Upper lobe of left lung (tissue), 6 donors: ENCODE results near the gene HDAC8. TPM values are rescaled to one million over a fixed set of nuclear protein-coding genes. Genes with fewer than 3 reads are reported as not detected.
"Not testable (repeated sequence)": the region's sequence is repeated elsewhere in the genome, so short reads cannot be mapped to it uniquely, and the experiment has no call there.

Source experiments
- ATAC-seq, 2 donors: fragments of 200-7000 bp; cut with Tn5 transposase; one replicate each; pipeline ENCODE4 v1.9.1; 2022; ENCODE audit warnings: mild to moderate bottlenecking in 2 of 2, moderate library complexity in 2 of 2; ENCODE audit not compliant: low FRiP score in 2 of 2
- DNase-seq, 2 donors: peaks; one replicate each; pipeline ENCODE4 v3.0.0-alpha.2; 2019 to 2020
- H3K27ac ChIP-seq, 4 donors: fragments of 200-600 bp; sonication (generic); one replicate each; pipeline ENCODE4 v1.5.1; 2016 to 2019
- H3K27me3 ChIP-seq, 4 donors: fragments of 200-600 bp; sonication (generic); one replicate each; pipeline ENCODE4 v1.5.1; 2017 to 2019
- H3K36me3 ChIP-seq, 4 donors: fragments of 200-600 bp; sonication (generic); one replicate each; pipeline ENCODE4 v1.5.1; 2016 to 2019
- H3K4me1 ChIP-seq, 4 donors: fragments of 200-600 bp; sonication (generic); one replicate each; pipeline ENCODE4 v1.5.1; 2018 to 2019
- H3K4me3 ChIP-seq, 4 donors: fragments of 200-600 bp; sonication (generic); one replicate each; pipeline ENCODE4 v1.5.1; 2017 to 2019; ENCODE audit warnings: mild to moderate bottlenecking in 2 of 4, moderate library complexity in 1 of 4
- H3K9me3 ChIP-seq, 4 donors: fragments of 200-600 bp; sonication (generic); one replicate each; pipeline ENCODE4 v1.5.1; 2018 to 2019
- CTCF ChIP-seq, 6 experiments: fragments of 450-650 bp in 4 of 6; fragments of 200-600 bp in 2 of 6; sonication (generic) in 2 of 6; IDR thresholded peaks; one replicate each; pipeline ENCODE4 v1.5.1; 2016 to 2019; ENCODE audit warnings: antibody characterized with exemption in 6 of 6
- EP300 ChIP-seq, 4 donors: sonication (generic); formaldehyde crosslinking; IDR thresholded peaks; one replicate each; pipeline ENCODE4 v1.5.1; 2017; ENCODE audit warnings: antibody characterized with exemption in 4 of 4, control low read depth in 2 of 4
- POLR2A ChIP-seq, 4 donors: fragments of 450-650 bp; IDR thresholded peaks; one replicate each; pipeline ENCODE4 v1.5.1; 2016 to 2017; ENCODE audit warnings: antibody characterized with exemption in 4 of 4, mild to moderate bottlenecking in 2 of 4
- POLR2AphosphoS5 ChIP-seq, 2 donors: sonication (generic); formaldehyde crosslinking; IDR thresholded peaks; one replicate each; pipeline ENCODE4 v1.5.1; 2017; ENCODE audit warnings: antibody characterized with exemption in 2 of 2
- WGBS, 2 donors: methylation state at CpG; one replicate each; pipeline ENCODE4 v1.1.5; 2017 to 2018; 5-methylcytosine and 5-hydroxymethylcytosine counted together
- total RNA-seq, 6 donors: library from RNA; depleted of rRNA in 4 of 6; stranded (reverse); fragments of >200 nt in 4 of 6; gene quantifications; one replicate each; pipeline versions ENCODE4 v1.1.0 to v1.2.1, GENCODE V29; 2016 to 2021
- donor health status: DM: no; HTN: no; CAD: no; lungs with moderate emphysema.
- donor health status: DM: no; HTN: yes; CAD: no; lungs with severe emphysema.

Gene HDAC8
- total RNA-seq, 6 donors from 2014 or later: 21.5 to 56.6 (median 35.0) TPM

- Histone ChIP-seq H3K27ac (no peak overlapping the region), H3K4me1 (no peaks in the 10 kb centered on the region), H3K36me3 (no peaks in the 10 kb centered on the region), H3K27me3 (no peaks in the 10 kb centered on the region), H3K4me3 (no peak overlapping the region), H3K9me3 (no peaks in the 10 kb centered on the region)
- TF ChIP-seq CTCF (IDR thresholded peaks at IDR 0.05): no peak
- no peak for TF ChIP-seq POLR2AphosphoS5 (IDR thresholded peaks at IDR 0.05)
- no peak for TF ChIP-seq EP300 (IDR thresholded peaks at IDR 0.05)
- TF ChIP-seq POLR2A (IDR thresholded peaks at IDR 0.05): no peak
- DNase-seq (no peak), ATAC-seq (no peak)
- WGBS, 2 donors: 65% methylated on average over 2 of the region's 2 CpGs; no CpG with 5 or more reads in 1 of the 2 donors
Measured at GRCh38 chrX:72340626-72341025, 232.0 kb downstream of the HDAC8 start.

- no peaks in the 10 kb centered on the region for H3K9me3 ChIP-seq
- no peak overlapping the region for H3K27ac ChIP-seq
- no peak for DNase-seq
- no peaks in the 10 kb centered on the region for H3K27me3 ChIP-seq
- WGBS, 2 donors: 83 to 95% methylated on average over 6 to 7 of the region's 7 CpGs
- TF ChIP-seq CTCF (IDR thresholded peaks at IDR 0.05): no peak
- TF ChIP-seq POLR2A (IDR thresholded peaks at IDR 0.05): no peak
- no peak for TF ChIP-seq EP300 (IDR thresholded peaks at IDR 0.05)
- TF ChIP-seq POLR2AphosphoS5 (IDR thresholded peaks at IDR 0.05): no peak
- no peaks in the 10 kb centered on the region for H3K36me3 ChIP-seq
- H3K4me1 ChIP-seq: no peaks in the 10 kb centered on the region
- H3K4me3 ChIP-seq: no peak overlapping the region
- ATAC-seq: no peak
Measured at GRCh38 chrX:72340041-72340440, 232.6 kb downstream of the HDAC8 start.

- no peaks in the 10 kb centered on the region for H3K4me1 ChIP-seq
- WGBS, 2 donors: 86 to 100% methylated on average over 2 to 3 of the region's 3 CpGs
- H3K27ac ChIP-seq: no peak overlapping the region
- ATAC-seq (no peak), DNase-seq (no peak)
- H3K4me3 ChIP-seq: no peak overlapping the region
- H3K9me3 ChIP-seq: peaks cover 0 to 4% (median 0%) of the 10 kb centered on the region in 4 donors
- TF ChIP-seq CTCF (IDR thresholded peaks at IDR 0.05): no peak
- TF ChIP-seq POLR2A (IDR thresholded peaks at IDR 0.05): no peak
- no peak for TF ChIP-seq POLR2AphosphoS5 (IDR thresholded peaks at IDR 0.05)
- no peak for TF ChIP-seq EP300 (IDR thresholded peaks at IDR 0.05)
- H3K36me3 ChIP-seq: no peaks in the 10 kb centered on the region
- H3K27me3 ChIP-seq: no peaks in the 10 kb centered on the region
Measured at GRCh38 chrX:72330131-72330530, 242.5 kb downstream of the HDAC8 start.

GRCh38 chrX:72326605-72327300, 245.9 kb downstream of the HDAC8 start:
- no peak overlapping the region for H3K4me3 ChIP-seq
- no peaks in the 10 kb centered on the region for H3K27me3 ChIP-seq
- no peaks in the 10 kb centered on the region for H3K4me1 ChIP-seq
- WGBS, 2 donors: 75% methylated on average over 6 to 8 of the region's 8 CpGs
- DNase-seq: no peak
- H3K27ac ChIP-seq: no peak overlapping the region
- ATAC-seq: no peak
- TF ChIP-seq CTCF (IDR thresholded peaks at IDR 0.05) (no peak), POLR2A (IDR thresholded peaks at IDR 0.05) (no peak), POLR2AphosphoS5 (IDR thresholded peaks at IDR 0.05) (no peak), EP300 (IDR thresholded peaks at IDR 0.05) (no peak)
- H3K36me3 ChIP-seq: no peaks in the 10 kb centered on the region
- H3K9me3 ChIP-seq: peaks cover 0 to 4% (median 0%) of the 10 kb centered on the region in 4 donors

GRCh38 chrX:72319651-72320050, 253.0 kb downstream of the HDAC8 start:
- not testable (repeated sequence) for H3K9me3 ChIP-seq, H3K36me3 ChIP-seq, H3K27me3 ChIP-seq, H3K4me1 ChIP-seq, DNase-seq, H3K4me3 ChIP-seq, ATAC-seq, H3K27ac ChIP-seq
- WGBS, 2 donors: 93 to 94% methylated on average over 8 of the region's 8 CpGs
